Liver (tissue), 9 donors: ENCODE results near the gene RAPGEF2. TPM values are rescaled to one million over a fixed set of nuclear protein-coding genes. Genes with fewer than 3 reads are reported as not detected.

Source experiments
- DNase-seq: peaks from one replicate; pipeline ENCODE4 v3.0.0-alpha.2; 2017; ENCODE audit warnings: low spot score
- H3K27ac ChIP-seq, 2 donors: one replicate each; pipeline ENCODE4 v1.7.0; 2013; ENCODE audit warnings: inconsistent platforms in 2 of 2, low read length in 2 of 2, control low read depth in 1 of 2, low read depth in 1 of 2, mild to moderate bottlenecking in 1 of 2
- H3K27me3 ChIP-seq, 4 donors: one replicate each; pipeline versions ENCODE4 v1.6.1 to v1.7.0; 2013; ENCODE audit warnings: low read length in 3 of 4, inconsistent platforms in 1 of 4, mild to moderate bottlenecking in 1 of 4, moderate library complexity in 1 of 4; ENCODE audit not compliant: control insufficient read depth in 4 of 4, insufficient read depth in 4 of 4
- H3K36me3 ChIP-seq, 4 donors: one replicate each; pipeline versions ENCODE4 v1.6.1 to v1.7.0; 2013; ENCODE audit warnings: low read length in 3 of 4, mild to moderate bottlenecking in 3 of 4, low read depth in 1 of 4, moderate library complexity in 1 of 4; ENCODE audit not compliant: control insufficient read depth in 4 of 4, insufficient read depth in 3 of 4
- H3K4me1 ChIP-seq, 4 donors: one replicate each; pipeline versions ENCODE4 v1.6.1 to v1.7.0; 2013; ENCODE audit warnings: low read length in 3 of 4, mild to moderate bottlenecking in 3 of 4, moderate library complexity in 1 of 4; ENCODE audit not compliant: control insufficient read depth in 4 of 4, insufficient read depth in 4 of 4
- H3K4me3 ChIP-seq, 3 donors: one replicate each; pipeline versions ENCODE4 v1.6.1 to v1.7.0; 2013; ENCODE audit warnings: low read length in 3 of 3, control low read depth in 1 of 3, low read depth in 1 of 3, mild to moderate bottlenecking in 1 of 3
- H3K9ac ChIP-seq, 2 donors: one replicate each; pipeline ENCODE4 v1.7.0; 2013; ENCODE audit warnings: low read length in 2 of 2, mild to moderate bottlenecking in 2 of 2, moderate library complexity in 2 of 2, control low read depth in 1 of 2, low read depth in 1 of 2
- H3K9me3 ChIP-seq, 4 donors: one replicate each; pipeline versions ENCODE4 v1.6.1 to v1.7.0; 2013; ENCODE audit warnings: low read length in 3 of 4; ENCODE audit not compliant: control insufficient read depth in 4 of 4
- EGR1 ChIP-seq, 2 donors: IDR thresholded peaks; 2 replicates each; pipeline ENCODE4 v1.6.1; 2016 to 2018; ENCODE audit warnings: antibody characterized with exemption in 2 of 2, low read depth in 2 of 2
- FOXA1 ChIP-seq: IDR thresholded peaks from 2 replicates; pipeline ENCODE4 v1.6.1; 2016; ENCODE audit warnings: antibody characterized with exemption
- FOXA2 ChIP-seq: IDR thresholded peaks from 2 replicates; pipeline ENCODE4 v1.6.1; 2016; ENCODE audit warnings: antibody characterized with exemption
- GABPA ChIP-seq, 2 donors: IDR thresholded peaks in 1 of 2; conservative IDR thresholded peaks in 1 of 2; 2 replicates each; pipeline ENCODE4 v1.6.1; 2016; ENCODE audit warnings: antibody characterized with exemption in 2 of 2, mild to moderate bottlenecking in 1 of 2, moderate library complexity in 1 of 2
- HNF4A ChIP-seq, 2 donors: conservative IDR thresholded peaks; 2 replicates each; pipeline ENCODE4 v1.6.1; 2016; ENCODE audit warnings: antibody characterized with exemption in 2 of 2, mild to moderate bottlenecking in 2 of 2
- HNF4G ChIP-seq: IDR thresholded peaks from 2 replicates; pipeline ENCODE4 v1.6.1; 2016; ENCODE audit warnings: antibody characterized with exemption
- JUND ChIP-seq, 2 donors: IDR thresholded peaks; 2 replicates each; pipeline ENCODE4 v1.6.1; 2016; ENCODE audit warnings: antibody characterized with exemption in 2 of 2
- NR2F2 ChIP-seq: IDR thresholded peaks from 2 replicates; pipeline ENCODE4 v1.6.1; 2016; ENCODE audit warnings: antibody characterized with exemption
- RAD21 ChIP-seq, 2 donors: IDR thresholded peaks; 2 replicates each; pipeline ENCODE4 v1.6.1; 2016; ENCODE audit warnings: antibody characterized with exemption in 2 of 2, mild to moderate bottlenecking in 2 of 2
- SP1 ChIP-seq: IDR thresholded peaks from 2 replicates; pipeline ENCODE4 v1.6.1; 2018; ENCODE audit warnings: antibody characterized with exemption, mild to moderate bottlenecking
- TAF1 ChIP-seq: conservative IDR thresholded peaks from 2 replicates; pipeline ENCODE4 v1.6.1; 2016; ENCODE audit warnings: antibody characterized with exemption, mild to moderate bottlenecking
- YY1 ChIP-seq: IDR thresholded peaks from 2 replicates; pipeline ENCODE4 v1.6.1; 2016; ENCODE audit warnings: antibody characterized with exemption, mild to moderate bottlenecking
- WGBS: extraction: QIAGEN DNeasy Blood & Tissue Kit; methylation state at CpG from one replicate; pipeline ENCODE4 v1.1.7; 2013; 5-methylcytosine and 5-hydroxymethylcytosine counted together
- polyA plus RNA-seq, 2 donors: library from polyadenylated mRNA; stranded (reverse) in 1 of 2; unstranded in 1 of 2; fragments of 200-250 nt in 1 of 2; fragments of >200 nt in 1 of 2; fragmentation: Nextera tagmentation in 1 of 2; extraction: Ambion mirVana in 1 of 2; gene quantifications; one replicate each; pipeline versions ENCODE4 v1.2.1 to v1.2.3, GENCODE V29; 2013 to 2015
- total RNA-seq, 2 donors: library from RNA; depleted of rRNA; stranded (reverse); fragments of >200 nt; gene quantifications; one replicate each; pipeline ENCODE4 v1.2.3, GENCODE V29; 2014
- TF ChIP-seq, protein P1 (sequence below): IDR thresholded peaks from 2 replicates; pipeline ENCODE4 v1.6.1; 2016; ENCODE audit warnings: antibody characterized with exemption
- TF ChIP-seq, protein P2 (sequence below): IDR thresholded peaks from 2 replicates; pipeline ENCODE4 v1.6.1; 2016; ENCODE audit warnings: antibody characterized with exemption
- TF ChIP-seq, protein P3 (sequence below): fragments of 150-350 bp; IDR thresholded peaks from 2 replicates; pipeline ENCODE4 v1.5.1; 2017; ENCODE audit warnings: improper control_type of control experiment, low read depth, low read length; ENCODE audit not compliant: missing input control
- TF ChIP-seq, protein P4 (sequence below): IDR thresholded peaks from 2 replicates; pipeline ENCODE4 v1.6.1; 2016; ENCODE audit warnings: antibody characterized with exemption
- TF ChIP-seq, protein P5 (sequence below): IDR thresholded peaks from 2 replicates; pipeline ENCODE4 v1.6.1; 2016; ENCODE audit warnings: antibody characterized with exemption, mild to moderate bottlenecking
- donor health status: healthy.
- donor health status: healthy.
- donor health status: healthy.
- donor health status: healthy.
- donor health status: healthy.

Gene RAPGEF2
- total and polyA plus RNA-seq, 4 donors: 7.3 to 90.4 (median 32.2) TPM

DNA sequence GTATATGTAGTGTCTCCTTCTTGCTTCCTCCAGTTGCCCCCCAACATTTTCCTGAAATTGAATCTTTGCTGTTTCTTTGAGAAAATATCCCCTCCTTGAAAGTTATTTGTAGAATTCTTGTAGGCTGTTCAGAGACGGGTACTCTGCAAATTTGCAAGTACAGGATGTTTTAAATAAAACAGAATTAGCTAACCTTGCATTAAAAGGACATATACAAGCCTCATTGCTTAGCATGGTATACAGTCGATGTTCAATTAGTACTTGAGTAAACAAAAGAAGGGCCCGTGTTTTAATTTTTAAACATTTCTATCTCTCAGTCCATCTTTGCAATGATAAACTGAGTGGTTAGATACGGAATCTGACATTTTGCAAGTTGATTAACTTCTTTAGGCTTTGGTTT, 50.8 kb downstream of the RAPGEF2 start:
- DNase-seq: no peak
- Histone ChIP-seq H3K4me1 (peaks cover 2 to 34% (median 17%) of the 10 kb centered on the region in 4 donors), H3K27ac (no peak overlapping the region), H3K9me3 (no peaks in the 10 kb centered on the region), H3K27me3 (no peaks in the 10 kb centered on the region), H3K9ac (no peak overlapping the region), H3K4me3 (no peak overlapping the region), H3K36me3 (no peaks in the 10 kb centered on the region)
- TF ChIP-seq FOXA1 (no peak), TAF1 (no peak), SP1 (no peak), GABPA (IDR thresholded peaks at IDR 0.05 in 1 of 2, conservative IDR thresholded peaks at IDR 0.05 in 1 of 2) (no peak), HNF4A (conservative IDR thresholded peaks at IDR 0.05) (no peak), JUND (IDR thresholded peaks at IDR 0.05) (no peak), YY1 (no peak), EGR1 (IDR thresholded peaks at IDR 0.05; ENCODE audit: low read depth in 2 of 2) (no peak), FOXA2 (no peak), NR2F2 (no peak), HNF4G (no peak), RAD21 (IDR thresholded peaks at IDR 0.05) (no peak)
- TF ChIP-seq, protein P1, sequence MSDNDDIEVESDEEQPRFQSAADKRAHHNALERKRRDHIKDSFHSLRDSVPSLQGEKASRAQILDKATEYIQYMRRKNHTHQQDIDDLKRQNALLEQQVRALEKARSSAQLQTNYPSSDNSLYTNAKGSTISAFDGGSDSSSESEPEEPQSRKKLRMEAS: no peak
- TF ChIP-seq, protein P2, sequence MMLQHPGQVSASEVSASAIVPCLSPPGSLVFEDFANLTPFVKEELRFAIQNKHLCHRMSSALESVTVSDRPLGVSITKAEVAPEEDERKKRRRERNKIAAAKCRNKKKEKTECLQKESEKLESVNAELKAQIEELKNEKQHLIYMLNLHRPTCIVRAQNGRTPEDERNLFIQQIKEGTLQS: no peak
- TF ChIP-seq, protein P3, sequence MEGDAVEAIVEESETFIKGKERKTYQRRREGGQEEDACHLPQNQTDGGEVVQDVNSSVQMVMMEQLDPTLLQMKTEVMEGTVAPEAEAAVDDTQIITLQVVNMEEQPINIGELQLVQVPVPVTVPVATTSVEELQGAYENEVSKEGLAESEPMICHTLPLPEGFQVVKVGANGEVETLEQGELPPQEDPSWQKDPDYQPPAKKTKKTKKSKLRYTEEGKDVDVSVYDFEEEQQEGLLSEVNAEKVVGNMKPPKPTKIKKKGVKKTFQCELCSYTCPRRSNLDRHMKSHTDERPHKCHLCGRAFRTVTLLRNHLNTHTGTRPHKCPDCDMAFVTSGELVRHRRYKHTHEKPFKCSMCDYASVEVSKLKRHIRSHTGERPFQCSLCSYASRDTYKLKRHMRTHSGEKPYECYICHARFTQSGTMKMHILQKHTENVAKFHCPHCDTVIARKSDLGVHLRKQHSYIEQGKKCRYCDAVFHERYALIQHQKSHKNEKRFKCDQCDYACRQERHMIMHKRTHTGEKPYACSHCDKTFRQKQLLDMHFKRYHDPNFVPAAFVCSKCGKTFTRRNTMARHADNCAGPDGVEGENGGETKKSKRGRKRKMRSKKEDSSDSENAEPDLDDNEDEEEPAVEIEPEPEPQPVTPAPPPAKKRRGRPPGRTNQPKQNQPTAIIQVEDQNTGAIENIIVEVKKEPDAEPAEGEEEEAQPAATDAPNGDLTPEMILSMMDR: no peak
- TF ChIP-seq, protein P4, sequence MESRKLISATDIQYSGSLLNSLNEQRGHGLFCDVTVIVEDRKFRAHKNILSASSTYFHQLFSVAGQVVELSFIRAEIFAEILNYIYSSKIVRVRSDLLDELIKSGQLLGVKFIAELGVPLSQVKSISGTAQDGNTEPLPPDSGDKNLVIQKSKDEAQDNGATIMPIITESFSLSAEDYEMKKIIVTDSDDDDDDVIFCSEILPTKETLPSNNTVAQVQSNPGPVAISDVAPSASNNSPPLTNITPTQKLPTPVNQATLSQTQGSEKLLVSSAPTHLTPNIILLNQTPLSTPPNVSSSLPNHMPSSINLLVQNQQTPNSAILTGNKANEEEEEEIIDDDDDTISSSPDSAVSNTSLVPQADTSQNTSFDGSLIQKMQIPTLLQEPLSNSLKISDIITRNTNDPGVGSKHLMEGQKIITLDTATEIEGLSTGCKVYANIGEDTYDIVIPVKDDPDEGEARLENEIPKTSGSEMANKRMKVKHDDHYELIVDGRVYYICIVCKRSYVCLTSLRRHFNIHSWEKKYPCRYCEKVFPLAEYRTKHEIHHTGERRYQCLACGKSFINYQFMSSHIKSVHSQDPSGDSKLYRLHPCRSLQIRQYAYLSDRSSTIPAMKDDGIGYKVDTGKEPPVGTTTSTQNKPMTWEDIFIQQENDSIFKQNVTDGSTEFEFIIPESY: no peak
- TF ChIP-seq, protein P5, sequence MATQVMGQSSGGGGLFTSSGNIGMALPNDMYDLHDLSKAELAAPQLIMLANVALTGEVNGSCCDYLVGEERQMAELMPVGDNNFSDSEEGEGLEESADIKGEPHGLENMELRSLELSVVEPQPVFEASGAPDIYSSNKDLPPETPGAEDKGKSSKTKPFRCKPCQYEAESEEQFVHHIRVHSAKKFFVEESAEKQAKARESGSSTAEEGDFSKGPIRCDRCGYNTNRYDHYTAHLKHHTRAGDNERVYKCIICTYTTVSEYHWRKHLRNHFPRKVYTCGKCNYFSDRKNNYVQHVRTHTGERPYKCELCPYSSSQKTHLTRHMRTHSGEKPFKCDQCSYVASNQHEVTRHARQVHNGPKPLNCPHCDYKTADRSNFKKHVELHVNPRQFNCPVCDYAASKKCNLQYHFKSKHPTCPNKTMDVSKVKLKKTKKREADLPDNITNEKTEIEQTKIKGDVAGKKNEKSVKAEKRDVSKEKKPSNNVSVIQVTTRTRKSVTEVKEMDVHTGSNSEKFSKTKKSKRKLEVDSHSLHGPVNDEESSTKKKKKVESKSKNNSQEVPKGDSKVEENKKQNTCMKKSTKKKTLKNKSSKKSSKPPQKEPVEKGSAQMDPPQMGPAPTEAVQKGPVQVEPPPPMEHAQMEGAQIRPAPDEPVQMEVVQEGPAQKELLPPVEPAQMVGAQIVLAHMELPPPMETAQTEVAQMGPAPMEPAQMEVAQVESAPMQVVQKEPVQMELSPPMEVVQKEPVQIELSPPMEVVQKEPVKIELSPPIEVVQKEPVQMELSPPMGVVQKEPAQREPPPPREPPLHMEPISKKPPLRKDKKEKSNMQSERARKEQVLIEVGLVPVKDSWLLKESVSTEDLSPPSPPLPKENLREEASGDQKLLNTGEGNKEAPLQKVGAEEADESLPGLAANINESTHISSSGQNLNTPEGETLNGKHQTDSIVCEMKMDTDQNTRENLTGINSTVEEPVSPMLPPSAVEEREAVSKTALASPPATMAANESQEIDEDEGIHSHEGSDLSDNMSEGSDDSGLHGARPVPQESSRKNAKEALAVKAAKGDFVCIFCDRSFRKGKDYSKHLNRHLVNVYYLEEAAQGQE: no peak
- 78% methylated on average over 4 of the region's 4 CpGs for WGBS

DNA sequence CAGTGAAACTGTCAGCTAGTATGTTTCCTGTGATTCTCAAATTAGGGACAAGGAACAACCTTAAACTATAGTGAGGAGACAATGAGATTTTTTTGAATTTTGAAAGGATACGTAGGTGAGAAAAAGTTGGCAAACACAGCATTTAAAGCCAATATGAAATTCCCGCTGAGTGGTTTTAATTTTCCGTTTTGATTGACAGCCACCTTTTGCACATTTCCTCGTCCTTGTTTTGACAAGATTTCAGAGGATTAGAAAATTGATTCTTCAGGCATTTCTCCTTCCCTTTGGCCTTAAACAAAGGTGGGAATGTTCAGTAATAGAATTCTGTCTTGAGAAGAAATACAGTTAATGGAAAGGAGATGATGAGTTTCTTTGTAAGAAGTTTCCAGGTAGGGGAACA, 52.2 kb downstream of the RAPGEF2 start:
- H3K36me3 ChIP-seq: no peaks in the 10 kb centered on the region
- no peaks in the 10 kb centered on the region for H3K27me3 ChIP-seq
- DNase-seq: no peak
- no peak overlapping the region for H3K9ac ChIP-seq
- H3K27ac ChIP-seq: no peak overlapping the region
- H3K4me1 ChIP-seq: peaks cover 0 to 34% (median 17%) of the 10 kb centered on the region in 4 donors
- WGBS: 84% methylated on average over 4 of the region's 4 CpGs
- H3K9me3 ChIP-seq: no peaks in the 10 kb centered on the region
- H3K4me3 ChIP-seq: no peak overlapping the region
- TF ChIP-seq FOXA1 (no peak), HNF4G (no peak), SP1 (no peak), NR2F2 (no peak), HNF4A (conservative IDR thresholded peaks at IDR 0.05) (no peak), YY1 (no peak), FOXA2 (no peak), JUND (IDR thresholded peaks at IDR 0.05) (no peak)
- TF ChIP-seq, protein P3: no peak
- TF ChIP-seq, protein P4: no peak
